ENCODE measurements around the gene RABGAP1. TPM values are rescaled to one million over a fixed set of nuclear protein-coding genes. Genes with fewer than 3 reads are reported as not detected.

Gene RABGAP1
- total RNA-seq, 2 experiments from 2014 or later = 20.6 to 24.9 TPM

DNA sequence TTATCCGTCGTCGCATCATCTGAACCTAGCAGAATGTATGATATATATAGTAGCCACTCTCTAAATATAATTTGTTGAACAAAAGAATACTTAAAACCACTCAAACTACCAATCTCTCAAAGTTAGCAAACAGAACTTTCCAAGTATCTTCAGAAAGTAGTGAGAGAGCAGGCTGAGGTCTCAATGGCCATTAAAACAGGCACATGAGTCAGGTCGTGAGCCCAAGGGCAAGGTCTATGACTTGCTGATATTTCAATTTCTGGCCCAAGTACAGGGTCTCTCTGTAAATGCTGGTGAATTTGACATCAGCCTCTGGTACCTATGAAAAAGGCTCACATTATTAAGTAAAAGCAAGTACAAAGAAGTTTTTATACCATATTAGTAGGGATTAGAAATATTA is 187.8 kb downstream of the RABGAP1 start:
- ChIA-PET CTCF (interaction anchor here (1.0 kb wide), 1 partner anchor 220 kb away, joined by 3 read pairs; no protein-coding TSS in a partner anchor), POLR2A (interaction anchor here (0.6 kb wide), 1 partner anchor 268 kb away, joined by 3 read pairs; no protein-coding TSS in a partner anchor)
- no peaks in the 10 kb centered on the region for H3K9me3 ChIP-seq (ENCODE audit: control insufficient read depth in 1 of 2, insufficient read depth in 1 of 2, low read length in 2 of 2)
- no peaks in the 10 kb centered on the region for H3K4me1 ChIP-seq (ENCODE audit: insufficient read depth, low read length)
- Mint-ChIP-seq H3K27me3 (no peaks in the 10 kb centered on the region), H3K36me3 (ENCODE audit: low read depth) (peaks cover 41% of the 10 kb centered on the region), H3K4me3 (no peak overlapping the region), H3K27ac (no peak overlapping the region), H3K9me3 (no peaks in the 10 kb centered on the region), H3K4me1 (ENCODE audit: low read depth) (no peaks in the 10 kb centered on the region)
- intact Hi-C loops (cut with DNase I, micrococcal nuclease) = no loop called here
- no peak for ATAC-seq (ENCODE audit: poor library complexity)
- TF ChIP-seq, protein P1, sequence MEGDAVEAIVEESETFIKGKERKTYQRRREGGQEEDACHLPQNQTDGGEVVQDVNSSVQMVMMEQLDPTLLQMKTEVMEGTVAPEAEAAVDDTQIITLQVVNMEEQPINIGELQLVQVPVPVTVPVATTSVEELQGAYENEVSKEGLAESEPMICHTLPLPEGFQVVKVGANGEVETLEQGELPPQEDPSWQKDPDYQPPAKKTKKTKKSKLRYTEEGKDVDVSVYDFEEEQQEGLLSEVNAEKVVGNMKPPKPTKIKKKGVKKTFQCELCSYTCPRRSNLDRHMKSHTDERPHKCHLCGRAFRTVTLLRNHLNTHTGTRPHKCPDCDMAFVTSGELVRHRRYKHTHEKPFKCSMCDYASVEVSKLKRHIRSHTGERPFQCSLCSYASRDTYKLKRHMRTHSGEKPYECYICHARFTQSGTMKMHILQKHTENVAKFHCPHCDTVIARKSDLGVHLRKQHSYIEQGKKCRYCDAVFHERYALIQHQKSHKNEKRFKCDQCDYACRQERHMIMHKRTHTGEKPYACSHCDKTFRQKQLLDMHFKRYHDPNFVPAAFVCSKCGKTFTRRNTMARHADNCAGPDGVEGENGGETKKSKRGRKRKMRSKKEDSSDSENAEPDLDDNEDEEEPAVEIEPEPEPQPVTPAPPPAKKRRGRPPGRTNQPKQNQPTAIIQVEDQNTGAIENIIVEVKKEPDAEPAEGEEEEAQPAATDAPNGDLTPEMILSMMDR (IDR thresholded peaks at IDR 0.05) = no peak
- no peak overlapping the region for H3K27ac ChIP-seq (ENCODE audit: low read depth in 1 of 2, low read length in 2 of 2)
- H3K36me3 ChIP-seq (ENCODE audit: insufficient read depth, low read length) = peaks cover 13% of the 10 kb centered on the region
- H3K27me3 ChIP-seq (ENCODE audit: control insufficient read depth in 1 of 2, insufficient read depth in 2 of 2, low read length in 2 of 2) = no peaks in the 10 kb centered on the region
- DNase-seq = no peak
- no peak overlapping the region for H3K4me3 ChIP-seq (ENCODE audit: low read length)

DNA sequence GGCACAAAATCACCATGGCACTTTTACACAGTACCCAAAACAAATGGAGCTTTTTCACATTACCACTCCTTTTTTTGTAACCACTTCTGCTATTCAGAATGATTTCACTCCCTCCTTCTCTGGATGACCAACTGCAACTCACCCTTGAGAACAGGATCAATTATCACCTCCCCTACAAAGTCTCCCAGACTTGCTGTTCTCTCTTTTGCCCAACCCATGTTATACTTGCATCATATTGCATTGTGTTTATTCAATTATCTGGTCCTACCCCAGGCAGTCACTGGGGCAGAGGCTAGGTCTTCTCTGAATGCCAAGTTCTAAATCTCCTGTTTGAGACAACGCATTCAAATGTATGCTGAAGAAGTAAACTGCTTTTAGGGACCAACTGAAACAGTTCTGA is 188.6 kb downstream of the RABGAP1 start:
- intact Hi-C loops (cut with DNase I, micrococcal nuclease) = no loop called here
- TF ChIP-seq, protein P1 (IDR thresholded peaks at IDR 0.05) = no peak
- H3K4me3 Mint-ChIP-seq = no peak overlapping the region
- ChIA-PET CTCF (interaction anchor here (1.0 kb wide), 1 partner anchor 219 kb away, joined by 3 read pairs; no protein-coding TSS in a partner anchor), POLR2A (interaction anchor here (0.6 kb wide), 1 partner anchor 268 kb away, joined by 3 read pairs; no protein-coding TSS in a partner anchor)
- H3K4me3 ChIP-seq (ENCODE audit: low read length) = no peak overlapping the region
- ATAC-seq (ENCODE audit: poor library complexity) = no peak
- H3K36me3 ChIP-seq (ENCODE audit: insufficient read depth, low read length) = peaks cover 13% of the 10 kb centered on the region
- no peaks in the 10 kb centered on the region for H3K4me1 Mint-ChIP-seq (ENCODE audit: low read depth)
- no peaks in the 10 kb centered on the region for H3K9me3 ChIP-seq (ENCODE audit: control insufficient read depth in 1 of 2, insufficient read depth in 1 of 2, low read length in 2 of 2)
- H3K27me3 ChIP-seq (ENCODE audit: control insufficient read depth in 1 of 2, insufficient read depth in 2 of 2, low read length in 2 of 2) = no peaks in the 10 kb centered on the region
- peaks cover 42% of the 10 kb centered on the region for H3K36me3 Mint-ChIP-seq (ENCODE audit: low read depth)
- H3K27ac ChIP-seq (ENCODE audit: low read depth in 1 of 2, low read length in 2 of 2) = no peak overlapping the region
- H3K27ac Mint-ChIP-seq = no peak overlapping the region
- no peaks in the 10 kb centered on the region for H3K9me3 Mint-ChIP-seq
- H3K4me1 ChIP-seq (ENCODE audit: insufficient read depth, low read length) = no peaks in the 10 kb centered on the region
- DNase-seq = no peak
- no peaks in the 10 kb centered on the region for H3K27me3 Mint-ChIP-seq

DNA sequence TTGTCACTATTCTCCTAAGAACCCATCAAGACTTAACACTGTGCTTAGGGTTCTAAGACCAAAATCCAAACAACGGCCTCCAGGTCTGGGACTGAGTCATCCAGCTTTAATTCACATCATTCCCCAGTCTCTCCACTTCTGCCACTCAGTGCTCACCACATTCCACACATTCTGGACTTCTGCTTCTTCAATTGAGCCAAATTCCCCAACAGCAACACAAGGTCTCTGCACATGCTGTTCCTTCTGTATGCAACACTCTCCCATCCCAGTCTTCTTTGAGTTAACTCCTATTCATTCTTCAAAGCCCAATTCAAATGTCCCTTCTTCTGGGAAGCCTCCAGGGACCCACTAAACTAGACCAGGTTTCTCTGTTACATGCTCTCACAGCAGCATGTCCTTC is 190.4 kb downstream of the RABGAP1 start:
- no peaks in the 10 kb centered on the region for H3K27me3 ChIP-seq (ENCODE audit: control insufficient read depth in 1 of 2, insufficient read depth in 2 of 2, low read length in 2 of 2)
- ChIA-PET POLR2A (interaction anchor here (1.0 kb wide), 1 partner anchor 8 kb away, joined by 5 read pairs; no protein-coding TSS in a partner anchor), CTCF (interaction anchor here (1.3 kb wide), 1 partner anchor 219 kb away, joined by 3 read pairs; no protein-coding TSS in a partner anchor)
- ATAC-seq (ENCODE audit: poor library complexity) (no peak), DNase-seq (no peak)
- no peak overlapping the region for H3K4me3 ChIP-seq (ENCODE audit: low read length)
- H3K36me3 Mint-ChIP-seq (ENCODE audit: low read depth) = peaks cover 47% of the 10 kb centered on the region
- no peak overlapping the region for H3K27ac Mint-ChIP-seq
- H3K4me3 Mint-ChIP-seq = no peak overlapping the region
- H3K9me3 ChIP-seq (ENCODE audit: control insufficient read depth in 1 of 2, insufficient read depth in 1 of 2, low read length in 2 of 2) = no peaks in the 10 kb centered on the region
- no peaks in the 10 kb centered on the region for H3K4me1 Mint-ChIP-seq (ENCODE audit: low read depth)
- no peaks in the 10 kb centered on the region for H3K4me1 ChIP-seq (ENCODE audit: insufficient read depth, low read length)
- no peak overlapping the region for H3K27ac ChIP-seq (ENCODE audit: low read depth in 1 of 2, low read length in 2 of 2)
- TF ChIP-seq, protein P1 (IDR thresholded peaks at IDR 0.05) = no peak
- peaks cover 24% of the 10 kb centered on the region for H3K36me3 ChIP-seq (ENCODE audit: insufficient read depth, low read length)
- intact Hi-C loops (cut with DNase I, micrococcal nuclease) = loop anchor here in 1 of 2 experiments (5.0 kb wide), 1 partner anchor 36 kb away; no protein-coding TSS in a partner anchor
- no peaks in the 10 kb centered on the region for H3K9me3 Mint-ChIP-seq
- H3K27me3 Mint-ChIP-seq = no peaks in the 10 kb centered on the region
